NCI-H446 (cell line): Measurements from ENCODE around the gene BIRC3.

Experiments used
- DNase-seq, 2 experiments: peaks; one replicate each; lab custom pipeline; 2025; lab: John Stamatoyannopoulos, UW

BIRC3 gene

DNA sequence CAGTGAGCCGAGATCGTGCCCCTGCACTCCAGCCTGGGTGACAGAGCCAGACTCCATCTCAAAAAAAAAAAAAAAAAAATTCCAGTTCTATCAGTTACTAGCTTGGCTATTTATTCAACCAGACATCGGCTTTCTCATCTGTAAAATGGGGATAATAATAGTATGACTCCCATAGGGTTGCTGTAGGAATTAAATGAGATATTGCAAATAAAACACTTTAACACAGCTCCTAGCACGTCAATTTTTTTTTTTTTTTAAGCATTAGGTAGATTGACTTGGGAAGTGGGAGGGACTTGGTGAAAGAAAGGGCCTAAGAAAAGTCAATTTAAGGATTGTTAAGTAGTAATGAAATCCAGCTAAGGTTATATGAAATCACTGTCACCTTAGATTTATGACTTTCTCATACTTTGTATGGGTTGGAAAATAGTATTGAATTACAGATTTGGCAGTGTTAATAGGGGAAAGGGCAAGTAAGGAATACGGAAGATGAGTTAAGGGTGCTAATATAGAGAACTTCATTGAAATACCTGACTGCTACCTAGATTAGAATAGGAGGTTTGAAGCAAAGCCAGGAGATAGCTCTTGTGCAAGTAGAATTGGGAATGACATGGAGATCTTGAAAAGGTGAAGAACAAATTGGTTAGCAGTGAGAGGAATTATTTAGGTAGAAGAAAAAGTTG lies 58.6 kb downstream of the BIRC3 start:
- no peak for DNase-seq

DNA sequence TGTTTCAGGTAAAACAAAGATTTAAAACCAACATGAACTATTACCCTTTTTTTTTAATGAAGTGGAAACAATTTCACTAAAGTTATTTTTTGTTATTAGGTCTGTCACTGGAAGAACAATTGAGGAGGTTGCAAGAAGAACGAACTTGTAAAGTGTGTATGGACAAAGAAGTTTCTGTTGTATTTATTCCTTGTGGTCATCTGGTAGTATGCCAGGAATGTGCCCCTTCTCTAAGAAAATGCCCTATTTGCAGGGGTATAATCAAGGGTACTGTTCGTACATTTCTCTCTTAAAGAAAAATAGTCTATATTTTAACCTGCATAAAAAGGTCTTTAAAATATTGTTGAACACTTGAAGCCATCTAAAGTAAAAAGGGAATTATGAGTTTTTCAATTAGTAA lies 60.6 kb downstream of the BIRC3 start:
- no peak for DNase-seq

DNA sequence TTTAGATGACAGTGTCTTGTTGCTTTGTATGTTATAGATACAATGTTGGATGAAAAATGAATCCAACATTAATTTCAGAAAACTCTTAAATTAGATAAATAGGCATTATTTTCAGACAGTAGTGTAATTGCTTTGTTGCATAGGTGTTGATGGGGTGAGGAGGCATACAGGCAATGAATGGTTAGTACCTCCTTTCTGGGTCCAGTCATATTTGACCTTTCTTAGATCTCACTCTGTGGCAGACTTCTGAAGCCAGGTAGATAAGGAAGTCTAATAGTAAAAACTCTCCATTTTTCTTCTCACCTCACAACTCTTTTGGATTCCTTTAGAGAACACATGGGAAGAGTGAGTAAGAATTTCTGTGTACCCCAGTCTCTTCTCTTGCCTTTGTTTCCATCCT lies 61.5 kb downstream of the BIRC3 start:
- DNase-seq = no peak

DNA sequence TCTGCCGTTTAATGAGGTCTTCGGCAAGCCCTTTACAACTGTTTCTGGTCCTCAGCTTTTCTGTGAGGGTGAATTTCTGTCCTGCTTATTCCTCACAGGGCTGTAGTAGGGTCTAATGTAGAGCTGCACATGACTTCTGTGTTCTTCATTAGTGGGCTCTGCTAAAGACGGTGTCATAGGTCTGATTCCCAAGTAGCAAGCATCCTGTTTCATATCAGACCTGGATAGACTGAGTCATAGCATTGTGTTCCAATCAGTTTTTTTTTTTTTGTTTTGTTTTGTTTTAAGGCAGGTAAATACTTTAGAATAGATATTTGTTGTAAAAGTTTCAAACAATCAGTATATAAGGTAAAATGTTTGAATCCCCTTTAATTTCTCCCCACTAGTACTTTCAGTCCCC lies 65.1 kb downstream of the BIRC3 start:
- DNase-seq = no peak

DNA sequence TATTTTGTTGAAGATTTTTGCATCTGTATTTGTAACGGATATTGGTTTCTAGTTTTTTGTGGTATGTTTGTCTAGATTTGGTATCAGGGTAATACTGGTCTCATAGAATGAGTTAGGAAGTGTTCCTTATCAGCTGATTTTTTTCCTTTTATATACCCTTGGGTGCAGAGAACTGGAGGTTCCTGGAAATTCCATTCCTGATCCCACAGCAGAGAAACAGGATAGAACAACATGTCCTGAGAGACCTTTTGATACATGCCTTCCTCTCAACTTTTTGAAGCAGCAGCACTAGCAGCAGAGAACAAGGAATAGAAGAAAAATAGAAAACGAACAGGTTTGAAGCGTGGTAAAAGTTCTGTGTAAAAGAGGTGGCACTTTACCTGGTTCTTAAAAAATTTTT lies 66.6 kb downstream of the BIRC3 start:
- DNase-seq = no peak

DNA sequence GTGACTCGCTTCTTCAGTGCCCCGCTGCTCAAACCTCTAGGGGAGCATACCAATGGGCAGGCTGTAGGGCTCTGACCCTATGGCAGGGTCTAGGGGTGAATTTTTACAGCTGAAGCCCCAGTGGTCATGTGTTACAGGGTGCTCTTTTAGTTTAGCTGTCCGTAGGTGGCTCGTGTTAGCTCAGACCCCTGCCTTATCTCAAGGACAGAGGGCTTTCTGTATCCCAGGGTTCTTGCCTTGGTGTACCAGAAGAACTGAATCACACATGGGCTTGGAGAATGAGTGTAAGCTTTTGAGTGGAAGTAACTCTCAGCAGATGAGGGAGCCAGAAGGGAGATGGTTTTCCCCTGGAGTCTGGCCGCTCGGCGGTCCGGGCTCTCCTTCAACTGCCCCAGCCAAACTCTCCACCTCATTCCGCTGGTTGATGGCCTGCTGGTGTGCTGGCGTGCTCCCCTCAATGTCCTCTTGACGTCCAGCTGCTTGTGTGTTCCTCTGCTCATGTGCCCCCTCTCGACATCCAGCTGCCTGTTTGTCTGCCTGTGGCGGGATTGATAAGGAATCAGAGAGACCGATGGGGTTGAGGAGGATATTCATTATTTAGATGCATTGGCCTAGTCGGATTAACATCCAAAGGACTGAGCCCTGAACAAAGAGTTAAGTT lies 67.3 kb downstream of the BIRC3 start:
- DNase-seq = no peak

DNA sequence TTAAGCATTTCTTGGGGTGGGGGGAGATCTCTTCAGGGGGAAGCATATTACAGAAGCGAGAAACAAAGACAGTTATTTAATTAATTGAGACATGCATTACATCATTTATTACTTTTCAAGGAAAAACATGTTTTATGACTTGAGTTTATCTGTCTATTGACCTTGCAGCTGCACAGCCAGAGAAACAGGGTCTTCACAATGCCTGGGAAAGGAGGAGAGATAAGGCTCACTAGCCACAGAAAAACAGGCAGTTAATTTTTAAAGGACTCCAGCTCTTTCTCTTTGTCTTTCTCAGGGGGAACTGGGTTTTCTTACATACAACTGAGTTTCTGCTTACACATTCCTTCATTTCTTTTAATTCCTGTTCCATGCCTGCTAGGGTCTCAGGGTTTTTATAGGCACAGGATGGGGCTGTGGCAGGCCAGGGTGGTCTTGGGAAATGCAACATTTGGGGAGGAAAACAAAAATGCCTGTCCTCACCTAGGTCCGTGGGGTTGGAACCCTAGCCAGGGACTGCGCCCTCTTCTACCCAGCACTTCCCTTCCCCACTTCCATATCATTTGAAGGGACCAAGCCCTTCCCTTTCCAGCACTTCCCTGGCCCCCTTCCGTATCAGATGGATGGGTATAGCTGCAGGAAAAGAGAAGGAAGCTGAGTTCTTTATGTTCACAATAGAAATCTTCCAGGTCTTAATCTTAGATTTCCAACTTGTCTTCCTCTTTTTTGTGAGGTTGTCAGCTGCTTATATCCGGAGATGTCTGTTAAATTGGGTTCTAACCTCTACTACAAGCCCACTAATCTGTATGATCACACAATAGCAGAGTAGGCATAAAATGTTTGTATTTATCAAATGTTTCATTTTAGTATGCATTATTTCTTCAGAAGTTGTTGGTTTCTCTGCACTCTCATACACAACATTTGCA lies 68.1 kb downstream of the BIRC3 start:
- DNase-seq = no peak

DNA sequence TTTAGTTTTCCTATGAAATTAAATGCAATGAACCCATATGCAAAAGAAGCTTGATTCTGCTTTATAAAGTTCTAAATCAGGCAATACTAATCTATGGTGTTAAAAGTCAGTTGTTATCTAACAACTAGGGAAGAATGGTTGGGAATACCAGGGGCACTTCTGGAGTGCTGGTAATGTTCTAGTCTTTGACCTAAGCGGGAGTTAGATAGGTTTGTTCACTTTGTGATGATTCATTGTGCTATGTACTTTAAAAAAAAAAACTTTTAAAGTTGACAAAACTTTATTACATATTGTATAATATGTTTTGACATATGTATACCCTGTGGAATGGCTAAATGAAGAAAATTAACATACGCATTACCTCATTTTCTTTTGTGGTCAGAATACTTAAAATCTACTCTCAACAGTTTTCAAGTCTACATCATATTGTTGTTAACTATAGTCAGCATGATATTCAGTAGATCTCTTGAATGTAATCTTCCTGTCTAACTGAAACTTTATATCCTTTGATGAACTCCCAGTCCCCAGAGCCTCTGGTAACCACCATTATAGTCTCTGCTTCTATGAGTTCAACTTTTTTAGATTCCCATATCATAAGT lies 69.0 kb downstream of the BIRC3 start:
- no peak for DNase-seq

DNA sequence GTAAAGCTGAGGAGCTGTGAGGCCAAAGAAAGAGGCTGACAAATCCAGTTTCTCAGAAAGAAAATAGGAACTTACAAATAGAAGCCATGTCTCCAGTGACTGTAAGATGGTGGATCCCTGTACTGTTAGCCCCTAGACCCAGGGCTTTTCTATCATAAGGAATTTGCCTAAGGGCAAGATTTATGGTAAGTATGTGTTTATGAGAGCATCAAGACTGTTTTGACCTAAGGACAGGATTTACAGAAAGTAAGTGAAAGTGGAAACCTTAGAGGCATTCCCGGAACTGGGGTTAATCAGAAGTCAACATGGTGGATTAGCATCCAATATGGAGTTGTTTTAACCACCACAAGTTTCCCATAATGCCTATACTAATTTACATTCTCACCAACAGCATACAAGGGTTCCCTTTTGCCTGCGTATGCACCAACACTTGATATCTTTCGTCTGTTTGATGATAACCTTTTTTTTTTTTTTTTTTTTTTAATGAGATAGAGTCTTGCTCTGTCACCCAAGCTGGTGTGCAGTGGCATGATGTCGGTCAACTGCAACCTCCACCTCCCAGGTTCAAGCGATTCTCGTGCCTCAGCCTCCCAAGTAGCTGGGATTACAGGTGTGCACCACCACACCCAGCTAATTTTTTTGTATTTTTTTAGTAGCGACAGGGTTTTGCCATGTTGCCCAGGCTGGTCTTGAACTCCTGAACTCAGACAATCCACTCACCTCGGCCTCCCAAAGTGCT lies 69.9 kb downstream of the BIRC3 start:
- no peak for DNase-seq
